ENCODE measurements around the gene ADAM12. TPM values are rescaled to one million over a fixed set of nuclear protein-coding genes. Genes with fewer than 3 reads are reported as not detected.

ADAM12 gene
- total RNA-seq, 1 experiment from 2014 or later, result 0.24 TPM

DNA sequence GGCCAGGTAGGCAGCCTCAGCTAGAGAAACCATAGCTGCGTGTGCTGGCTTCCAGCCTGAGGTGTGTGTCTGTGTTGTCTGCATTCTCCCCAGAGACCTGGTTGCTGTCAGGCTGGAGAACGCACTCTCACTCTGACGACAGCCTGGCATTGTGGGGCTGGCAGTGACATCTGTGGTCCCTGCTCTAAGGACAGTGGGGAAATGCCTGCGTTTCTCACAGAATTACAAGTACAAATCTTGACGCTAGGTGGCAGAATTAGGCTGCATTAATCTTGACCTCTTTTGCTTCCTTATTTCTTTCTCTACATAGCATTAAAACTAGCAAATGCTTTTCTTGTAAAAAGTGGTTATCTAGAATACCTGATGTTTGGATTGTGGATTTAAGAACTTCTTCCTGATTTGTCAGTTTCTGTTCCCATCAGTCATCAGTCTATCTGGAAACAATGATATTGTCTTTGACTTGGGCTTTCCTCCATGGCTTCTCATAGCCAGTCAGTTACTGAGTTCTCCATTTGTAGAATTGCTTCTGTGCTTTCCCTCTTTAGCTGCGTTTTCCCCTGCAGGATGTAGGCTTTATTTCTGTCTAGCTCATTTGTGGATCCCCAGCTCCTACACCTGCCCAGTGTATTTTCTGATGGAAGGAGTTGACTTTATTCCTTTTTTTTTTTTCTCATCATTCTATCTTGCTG is 405.9 kb downstream of the ADAM12 start:
- no peak overlapping the region for H2BK120ac ChIP-seq (ENCODE audit: low read depth, low read length, poor library complexity, severe bottlenecking)
- no peak overlapping the region for H3K56ac ChIP-seq (ENCODE audit: insufficient read length, low read depth, low read length)
- WGBS (ENCODE audit: extremely low coverage, insufficient read length, low lambda C conversion rate), result no CpG with 5 or more reads among the region's 6 CpGs
- H3K27ac Mint-ChIP-seq, result peak overlapping the region in 2 of 3 experiments; percentile 5 to 93; a peak in 4 of 7 replicates
- no peaks in the 10 kb centered on the region for H3K23me2 ChIP-seq (ENCODE audit: insufficient read length, low read depth, low read length, poor library complexity, severe bottlenecking)
- H3K9me3 ChIP-seq (ENCODE audit: control insufficient read depth, low read depth, low read length), result no peaks in the 10 kb centered on the region
- no peak overlapping the region for H3K27ac ChIP-seq (ENCODE audit: insufficient read length, low read depth, low read length)
- no peak overlapping the region for H4K8ac ChIP-seq (replicated peaks; ENCODE audit: insufficient read length, low read depth, low read length)
- no peak overlapping the region for H2BK12ac ChIP-seq (ENCODE audit: insufficient read length, low read depth, low read length)
- H3K14ac ChIP-seq (ENCODE audit: insufficient read depth, low read length), result no peak overlapping the region
- no peaks in the 10 kb centered on the region for H3K9me3 Mint-ChIP-seq
- H3K4me2 ChIP-seq (ENCODE audit: insufficient read depth, insufficient read length, low read length), result no peak overlapping the region
- TF ChIP-seq, protein P1, sequence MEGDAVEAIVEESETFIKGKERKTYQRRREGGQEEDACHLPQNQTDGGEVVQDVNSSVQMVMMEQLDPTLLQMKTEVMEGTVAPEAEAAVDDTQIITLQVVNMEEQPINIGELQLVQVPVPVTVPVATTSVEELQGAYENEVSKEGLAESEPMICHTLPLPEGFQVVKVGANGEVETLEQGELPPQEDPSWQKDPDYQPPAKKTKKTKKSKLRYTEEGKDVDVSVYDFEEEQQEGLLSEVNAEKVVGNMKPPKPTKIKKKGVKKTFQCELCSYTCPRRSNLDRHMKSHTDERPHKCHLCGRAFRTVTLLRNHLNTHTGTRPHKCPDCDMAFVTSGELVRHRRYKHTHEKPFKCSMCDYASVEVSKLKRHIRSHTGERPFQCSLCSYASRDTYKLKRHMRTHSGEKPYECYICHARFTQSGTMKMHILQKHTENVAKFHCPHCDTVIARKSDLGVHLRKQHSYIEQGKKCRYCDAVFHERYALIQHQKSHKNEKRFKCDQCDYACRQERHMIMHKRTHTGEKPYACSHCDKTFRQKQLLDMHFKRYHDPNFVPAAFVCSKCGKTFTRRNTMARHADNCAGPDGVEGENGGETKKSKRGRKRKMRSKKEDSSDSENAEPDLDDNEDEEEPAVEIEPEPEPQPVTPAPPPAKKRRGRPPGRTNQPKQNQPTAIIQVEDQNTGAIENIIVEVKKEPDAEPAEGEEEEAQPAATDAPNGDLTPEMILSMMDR (conservative IDR thresholded peaks at IDR 0.05), result peak; percentile 86
- H2AK5ac ChIP-seq (ENCODE audit: insufficient read length, low read length), result no peak overlapping the region
- H4K5ac ChIP-seq (ENCODE audit: insufficient read length, low read depth, low read length), result no peak overlapping the region
- no peaks in the 10 kb centered on the region for H3K36me3 Mint-ChIP-seq (ENCODE audit: insufficient read depth in 1 of 3, low read depth in 3 of 3)
- no peak overlapping the region for H3K18ac ChIP-seq (ENCODE audit: insufficient read length, low read depth, low read length)
- H3K23ac ChIP-seq (ENCODE audit: insufficient read length, low read depth, low read length), result no peak overlapping the region
- no peaks in the 10 kb centered on the region; the same call in 1 of the 2 replicates for H3K4me1 ChIP-seq (ENCODE audit: insufficient read depth, low read length)
- H3K79me2 ChIP-seq (ENCODE audit: insufficient read depth, low read length), result no peaks in the 10 kb centered on the region
- no peak overlapping the region for H2BK15ac ChIP-seq (ENCODE audit: low read depth, low read length)
- H2BK5ac ChIP-seq (ENCODE audit: insufficient read length, low read length), result no peak overlapping the region
- no peaks in the 10 kb centered on the region for H3K27me3 ChIP-seq (ENCODE audit: insufficient read depth, low read length)
- no peak overlapping the region for H2AFZ ChIP-seq (ENCODE audit: low read length)
- peaks cover 38 to 41% of the 10 kb centered on the region in 2 experiments for H3K4me1 Mint-ChIP-seq
- H4K20me1 ChIP-seq (ENCODE audit: control insufficient read depth, insufficient read depth, insufficient read length), result no peaks in the 10 kb centered on the region
- H2BK20ac ChIP-seq (ENCODE audit: low read depth, low read length, poor library complexity, severe bottlenecking), result no peak overlapping the region
- H3K4ac ChIP-seq (ENCODE audit: low read depth, low read length), result no peak overlapping the region
- peaks cover 2% of the 10 kb centered on the region; the same call in 1 of the 2 replicates for H3K27me3 Mint-ChIP-seq (ENCODE audit: low read depth)
- H3K4me3 Mint-ChIP-seq, result no peak overlapping the region
- H4K91ac ChIP-seq (ENCODE audit: insufficient read length, low read depth, low read length), result no peak overlapping the region
- no peak overlapping the region for H3K9ac ChIP-seq (ENCODE audit: extremely low read depth, insufficient read length, low read length)
- no peak overlapping the region for H3T11ph ChIP-seq (ENCODE audit: low read length)
- DNase-seq, result peak; percentile 51
- H3K79me1 ChIP-seq (ENCODE audit: insufficient read depth, low read depth, low read length, poor library complexity, severe bottlenecking), result no peaks in the 10 kb centered on the region

All from H9 (cell line).